Inflammatory macrophage (primary cell): ENCODE data around the gene MXD3.
A peak's percentile ranks its signal among the peaks of the same experiment; 100 is the strongest.
"Not testable (repeated sequence)": the region's sequence is repeated elsewhere in the genome, so short reads cannot be mapped to it uniquely, and the experiment has no call there.

Experiments
- DNase-seq, 2 donors: peaks; one replicate each; pipeline ENCODE4 v3.0.0-alpha.2; 2020 to 2022

MXD3 gene

GRCh38 chr5:177343000-177343399 is 31.3 kb upstream of the MXD3 start:
- not testable (repeated sequence) for DNase-seq

- peak; percentile 28 to 62 for DNase-seq
Observed at GRCh38 chr5:177339107-177339638, 27.5 kb upstream of the MXD3 start.

- no peak for DNase-seq
Observed at GRCh38 chr5:177338251-177339106, 26.8 kb upstream of the MXD3 start.

- no peak for DNase-seq
Observed at GRCh38 chr5:177336603-177337494, 25.2 kb upstream of the MXD3 start.

GRCh38 chr5:177336112-177336511 is 24.4 kb upstream of the MXD3 start:
- DNase-seq, result peak; percentile 45 to 49

- DNase-seq, result no peak
Observed at GRCh38 chr5:177335701-177336065, 24.0 kb upstream of the MXD3 start.

GRCh38 chr5:177334781-177335700 is 23.3 kb upstream of the MXD3 start:
- DNase-seq, result no peak

GRCh38 chr5:177334155-177334551 is 22.5 kb upstream of the MXD3 start:
- DNase-seq, result no peak

GRCh38 chr5:177333420-177334154 is 21.9 kb upstream of the MXD3 start:
- DNase-seq, result no peak

GRCh38 chr5:177332896-177333260 is 21.2 kb upstream of the MXD3 start:
- DNase-seq, result no peak

GRCh38 chr5:177332031-177332895 is 20.6 kb upstream of the MXD3 start:
- no peak for DNase-seq

GRCh38 chr5:177330991-177331842 is 19.5 kb upstream of the MXD3 start:
- no peak for DNase-seq

GRCh38 chr5:177329883-177330282 is 18.2 kb upstream of the MXD3 start:
- DNase-seq, result no peak

GRCh38 chr5:177328545-177329231 is 17.0 kb upstream of the MXD3 start:
- no peak for DNase-seq

- DNase-seq, result peak; percentile 35 to 42
Observed at GRCh38 chr5:177327539-177328522, 16.1 kb upstream of the MXD3 start.

GRCh38 chr5:177325868-177326381 is 14.2 kb upstream of the MXD3 start:
- DNase-seq, result no peak

- DNase-seq, result peak; percentile 72 to 73
Observed at GRCh38 chr5:177320879-177321278, 9.2 kb upstream of the MXD3 start.
